Uterus (tissue), 4 donors: ENCODE measurements around the gene IL1RAPL2. TPM values are rescaled to one million over a fixed set of nuclear protein-coding genes. Genes with fewer than 3 reads are reported as not detected.

ENCODE experiments used
- DNase-seq, 2 donors: peaks; one replicate each; pipeline ENCODE4 v3.0.0-alpha.2; 2019 to 2020
- H3K27ac ChIP-seq, 2 donors: fragments of 200-600 bp; sonication (generic); 1 replicate in 1 of 2; 2 replicates in 1 of 2; pipeline ENCODE4 v1.5.1; 2016 to 2018
- H3K27me3 ChIP-seq, 2 donors: fragments of 200-600 bp; sonication (generic); one replicate each; pipeline ENCODE4 v1.5.1; 2018 to 2019; ENCODE audit warnings: control low read depth in 1 of 2
- H3K36me3 ChIP-seq, 2 donors: fragments of 200-600 bp; sonication (generic); one replicate each; pipeline ENCODE4 v1.5.1; 2019; ENCODE audit warnings: control low read depth in 1 of 2
- H3K4me1 ChIP-seq, 2 donors: fragments of 200-600 bp; sonication (generic); one replicate each; pipeline ENCODE4 v1.5.1; 2018 to 2019; ENCODE audit warnings: control low read depth in 1 of 2
- H3K4me3 ChIP-seq, 2 donors: fragments of 200-600 bp; sonication (generic); 1 replicate in 1 of 2; 2 replicates in 1 of 2; pipeline ENCODE4 v1.5.1; 2018 to 2019; ENCODE audit warnings: mild to moderate bottlenecking in 1 of 2
- H3K9me3 ChIP-seq, 2 donors: fragments of 200-600 bp; sonication (generic); one replicate each; pipeline ENCODE4 v1.5.1; 2019; ENCODE audit warnings: control low read depth in 1 of 2
- POLR2A ChIP-seq, 2 donors: fragments of 450-650 bp; IDR thresholded peaks; one replicate each; pipeline ENCODE4 v1.6.1; 2016; ENCODE audit warnings: antibody characterized with exemption in 2 of 2, mild to moderate bottlenecking in 1 of 2, moderate library complexity in 1 of 2
- intact Hi-C: fragments of 100-400 bp; cut with DNase I; formaldehyde crosslinking; loops from one replicate; pipeline ENCODE4 v1.15.1; 2023; ENCODE audit warnings: low total_unique reads
- total RNA-seq, 4 donors: library from RNA; depleted of rRNA in 3 of 4; stranded (reverse); fragments of >200 nt in 3 of 4; gene quantifications; one replicate each; pipeline versions ENCODE4 v1.1.0 to v1.2.4, GENCODE V29; 2014 to 2023
- TF ChIP-seq, protein P1 (sequence below), 4 experiments: fragments of 200-600 bp in 2 of 4; fragments of 450-650 bp in 2 of 4; sonication (generic) in 2 of 4; IDR thresholded peaks; one replicate each; pipeline ENCODE4 v1.5.1; 2016 to 2019; ENCODE audit warnings: antibody characterized with exemption in 4 of 4, mild to moderate bottlenecking in 2 of 4, moderate library complexity in 1 of 4
- donor health status: DM: yes; HTN: yes; CAD: no.

IL1RAPL2 gene
- total RNA-seq, 4 donors from 2014 or later = 2.1 TPM; not detected in 3

DNA sequence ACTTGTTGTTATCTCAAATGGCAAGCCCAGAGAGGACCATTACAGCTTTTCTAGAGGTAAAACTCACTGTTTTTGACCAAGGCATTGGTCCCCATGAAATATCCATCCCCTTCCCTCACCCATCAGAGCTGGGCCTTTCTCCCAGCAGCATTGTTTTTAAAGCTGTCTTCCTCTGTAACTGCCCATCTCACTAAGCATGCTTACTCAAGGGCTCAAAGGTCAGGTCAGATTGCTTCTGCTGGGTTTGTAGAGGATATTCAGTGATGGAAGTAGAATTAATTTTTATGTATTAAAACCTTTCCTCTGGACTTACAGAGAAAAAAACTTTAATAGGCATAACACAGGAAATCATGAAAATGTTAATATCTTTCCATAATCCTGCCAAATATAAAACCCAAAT, 643.4 kb downstream of the IL1RAPL2 start:
- intact Hi-C loops = no loop called here
- no peaks in the 10 kb centered on the region for H3K9me3 ChIP-seq
- H3K27me3 ChIP-seq = peaks cover 0 to 10% of the 10 kb centered on the region in 2 donors
- no peak for TF ChIP-seq POLR2A (IDR thresholded peaks at IDR 0.05)
- TF ChIP-seq, protein P1, sequence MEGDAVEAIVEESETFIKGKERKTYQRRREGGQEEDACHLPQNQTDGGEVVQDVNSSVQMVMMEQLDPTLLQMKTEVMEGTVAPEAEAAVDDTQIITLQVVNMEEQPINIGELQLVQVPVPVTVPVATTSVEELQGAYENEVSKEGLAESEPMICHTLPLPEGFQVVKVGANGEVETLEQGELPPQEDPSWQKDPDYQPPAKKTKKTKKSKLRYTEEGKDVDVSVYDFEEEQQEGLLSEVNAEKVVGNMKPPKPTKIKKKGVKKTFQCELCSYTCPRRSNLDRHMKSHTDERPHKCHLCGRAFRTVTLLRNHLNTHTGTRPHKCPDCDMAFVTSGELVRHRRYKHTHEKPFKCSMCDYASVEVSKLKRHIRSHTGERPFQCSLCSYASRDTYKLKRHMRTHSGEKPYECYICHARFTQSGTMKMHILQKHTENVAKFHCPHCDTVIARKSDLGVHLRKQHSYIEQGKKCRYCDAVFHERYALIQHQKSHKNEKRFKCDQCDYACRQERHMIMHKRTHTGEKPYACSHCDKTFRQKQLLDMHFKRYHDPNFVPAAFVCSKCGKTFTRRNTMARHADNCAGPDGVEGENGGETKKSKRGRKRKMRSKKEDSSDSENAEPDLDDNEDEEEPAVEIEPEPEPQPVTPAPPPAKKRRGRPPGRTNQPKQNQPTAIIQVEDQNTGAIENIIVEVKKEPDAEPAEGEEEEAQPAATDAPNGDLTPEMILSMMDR (IDR thresholded peaks at IDR 0.05) = no peak
- H3K27ac ChIP-seq = no peak overlapping the region
- H3K4me1 ChIP-seq = no peaks in the 10 kb centered on the region
- no peak overlapping the region for H3K4me3 ChIP-seq
- no peak for DNase-seq
- no peaks in the 10 kb centered on the region for H3K36me3 ChIP-seq

DNA sequence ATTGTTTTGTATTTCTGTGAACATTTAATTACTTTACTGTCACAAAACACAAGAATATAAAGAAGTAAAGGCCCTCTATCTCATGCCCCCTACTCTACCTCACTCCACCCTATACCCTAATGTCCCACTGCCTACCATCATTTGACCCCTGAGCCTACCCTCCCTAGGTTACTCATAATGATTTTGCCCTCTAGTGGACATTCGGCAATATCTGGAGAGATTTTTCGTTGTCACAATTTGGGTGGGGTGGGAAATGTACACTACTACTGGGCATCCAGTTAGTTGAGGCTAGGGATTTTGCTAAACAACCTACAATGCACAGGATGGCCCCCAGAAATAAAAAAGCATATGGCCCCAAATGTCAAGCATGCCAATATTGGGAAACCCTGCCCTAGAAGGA, 644.3 kb downstream of the IL1RAPL2 start:
- no peak overlapping the region for H3K4me3 ChIP-seq
- TF ChIP-seq, protein P1 (IDR thresholded peaks at IDR 0.05) = no peak
- TF ChIP-seq POLR2A (IDR thresholded peaks at IDR 0.05) = no peak
- peaks cover 0 to 10% of the 10 kb centered on the region in 2 donors for H3K27me3 ChIP-seq
- no peaks in the 10 kb centered on the region for H3K4me1 ChIP-seq
- no peaks in the 10 kb centered on the region for H3K9me3 ChIP-seq
- DNase-seq = no peak
- H3K36me3 ChIP-seq = no peaks in the 10 kb centered on the region
- intact Hi-C loops = no loop called here
- no peak overlapping the region for H3K27ac ChIP-seq

DNA sequence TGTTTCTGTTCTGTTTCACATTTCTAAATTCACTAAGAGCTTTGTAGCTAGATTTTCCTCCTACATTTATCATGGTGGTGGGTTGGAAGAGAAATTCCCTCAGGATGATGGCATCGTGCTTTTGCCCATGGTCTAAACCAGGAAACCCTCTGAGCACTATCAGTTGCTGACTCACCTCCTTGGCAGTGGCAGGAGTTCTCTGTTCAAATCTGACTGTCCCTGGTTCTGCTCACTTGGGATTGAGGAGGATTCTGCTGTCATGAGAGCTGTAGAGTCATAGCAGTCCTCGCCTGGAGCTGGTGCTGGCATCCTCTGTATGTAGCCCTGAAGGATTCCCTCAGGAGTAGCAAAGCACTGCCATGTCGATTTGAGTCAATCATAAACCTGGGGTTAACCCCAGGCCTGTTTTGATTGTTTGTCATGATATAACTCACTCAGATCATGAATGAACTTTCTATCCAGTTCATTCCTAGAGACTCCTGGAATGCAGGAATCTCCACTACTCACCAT, 645.1 kb downstream of the IL1RAPL2 start:
- TF ChIP-seq, protein P1 (IDR thresholded peaks at IDR 0.05) = no peak
- TF ChIP-seq POLR2A (IDR thresholded peaks at IDR 0.05) = no peak
- Histone ChIP-seq H3K27me3 (peaks cover 0 to 4% of the 10 kb centered on the region in 2 donors), H3K9me3 (no peaks in the 10 kb centered on the region), H3K4me3 (no peak overlapping the region), H3K27ac (no peak overlapping the region), H3K4me1 (no peaks in the 10 kb centered on the region), H3K36me3 (no peaks in the 10 kb centered on the region)
- DNase-seq = no peak
- intact Hi-C loops = no loop called here

DNA sequence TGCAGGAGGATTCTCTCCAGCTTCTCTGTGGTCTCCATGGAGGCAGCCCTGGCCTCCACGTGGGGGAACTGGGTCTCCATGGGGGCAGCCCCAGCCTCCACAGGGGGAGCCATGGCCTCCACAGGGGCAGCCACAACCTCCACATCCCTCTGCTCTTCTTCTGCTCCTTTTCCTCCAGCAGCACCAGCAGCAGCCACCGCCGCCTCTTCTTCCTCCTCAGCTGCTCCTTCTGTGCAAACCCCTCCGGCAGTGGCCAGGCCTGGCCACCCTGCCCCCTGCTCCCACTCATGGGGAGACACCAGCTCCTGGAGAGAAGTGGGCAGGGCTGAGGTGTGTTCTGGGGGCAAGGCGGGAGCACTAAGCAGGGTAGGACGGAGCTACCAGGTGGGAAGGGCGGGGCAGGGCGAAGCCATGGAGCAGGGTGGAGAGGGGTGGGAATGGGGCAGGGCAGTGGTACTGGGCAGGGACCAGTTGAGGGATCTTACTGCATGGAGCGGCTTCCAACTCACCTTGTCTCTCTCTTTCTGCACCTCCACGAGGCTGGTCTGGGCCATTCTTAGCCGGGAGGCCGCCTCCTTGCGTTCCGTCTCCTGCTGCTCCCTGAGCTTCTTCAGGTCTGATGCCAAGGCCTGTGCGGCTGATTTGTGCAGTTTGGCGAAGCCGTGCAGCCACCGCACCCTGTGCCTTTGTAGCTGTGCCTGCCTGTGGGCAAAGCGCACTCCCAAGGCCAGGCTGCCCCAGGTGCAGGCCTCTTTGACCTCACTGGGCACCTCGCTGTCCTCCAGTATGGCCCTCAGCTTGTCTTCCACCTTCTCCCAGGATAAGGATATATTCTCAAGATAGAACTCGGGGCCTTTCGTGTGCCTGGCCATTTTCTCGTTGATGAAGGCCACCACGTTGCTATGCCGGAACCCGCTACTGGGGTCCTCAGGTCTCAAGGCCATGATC, 653.7 kb downstream of the IL1RAPL2 start:
- DNase-seq = no peak
- Histone ChIP-seq H3K36me3 (no peaks in the 10 kb centered on the region), H3K27ac (no peak overlapping the region), H3K4me3 (no peak overlapping the region), H3K27me3 (no peaks in the 10 kb centered on the region), H3K4me1 (no peaks in the 10 kb centered on the region), H3K9me3 (no peaks in the 10 kb centered on the region)
- intact Hi-C loops = no loop called here
- TF ChIP-seq, protein P1 (IDR thresholded peaks at IDR 0.05) = no peak
- TF ChIP-seq POLR2A (IDR thresholded peaks at IDR 0.05) = no peak

DNA sequence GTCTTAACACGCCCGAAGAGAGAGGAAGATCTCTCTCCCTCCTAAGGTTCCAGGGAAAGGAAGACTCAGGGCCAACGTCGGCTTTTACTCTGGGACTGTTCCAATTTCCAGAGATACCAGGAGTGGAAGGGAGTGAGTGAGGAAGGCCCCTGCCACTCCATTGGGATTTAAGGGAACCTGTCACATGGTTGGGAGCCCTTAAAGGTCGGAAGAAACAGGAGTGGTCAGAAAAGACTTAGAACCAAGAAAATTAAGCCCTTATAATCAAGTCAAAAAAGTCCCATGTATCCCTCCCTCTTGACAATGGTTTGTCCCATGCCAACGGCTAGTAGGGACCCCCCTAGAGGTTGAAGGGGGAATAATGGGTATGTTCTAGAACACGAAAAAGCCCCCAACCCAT, 654.6 kb downstream of the IL1RAPL2 start, which contains the start of gene TEX13A:
Gene TEX13A (minus strand): TSS at position 59 of the 400 bp plus-strand sequence. CDS start 297 bp downstream, outside the sequence.
- DNase-seq = no peak
- intact Hi-C loops = no loop called here
- TF ChIP-seq, protein P1 (IDR thresholded peaks at IDR 0.05) = no peak
- TF ChIP-seq POLR2A (IDR thresholded peaks at IDR 0.05) = no peak
- H3K36me3 ChIP-seq = no peaks in the 10 kb centered on the region
- H3K27me3 ChIP-seq = no peaks in the 10 kb centered on the region
- no peak within 1 kb of the TSS for H3K27ac ChIP-seq
- no peaks in the 10 kb centered on the region for H3K4me1 ChIP-seq
- no peak within 1 kb of the TSS for H3K4me3 ChIP-seq
- no peaks in the 10 kb centered on the region for H3K9me3 ChIP-seq
